ENCODE results near the gene TBC1D5. TPM values are rescaled to one million over a fixed set of nuclear protein-coding genes. Genes with fewer than 3 reads are reported as not detected.
"Not testable (repeated sequence)": the region's sequence is repeated elsewhere in the genome, so short reads cannot be mapped to it uniquely, and the experiment has no call there.

TBC1D5 gene
- total RNA-seq, 1 experiment from 2014 or later = 30.4 TPM

DNA sequence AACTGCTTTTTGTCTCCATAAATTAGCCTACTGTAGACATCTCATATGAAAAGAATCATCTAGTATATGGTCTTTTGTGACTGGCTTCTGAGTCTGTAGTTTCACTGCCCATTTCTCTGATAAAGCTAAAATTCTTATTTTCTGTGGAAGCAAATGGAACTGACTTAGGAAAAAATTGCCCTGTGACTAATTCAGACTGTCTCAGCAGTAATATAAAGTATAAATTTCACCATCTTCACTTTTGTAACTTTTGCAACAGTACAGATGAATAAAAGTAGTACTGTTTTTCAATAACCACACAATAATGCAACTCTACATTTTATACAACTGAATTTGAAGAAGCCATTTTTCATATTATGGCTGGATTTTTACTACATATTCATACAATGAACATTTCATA is 104.1 kb downstream of the TBC1D5 start:
- DNase-seq (ENCODE audit: low read depth, low spot score) (no peak), ATAC-seq (no peak)
- TF ChIP-seq, protein P1, sequence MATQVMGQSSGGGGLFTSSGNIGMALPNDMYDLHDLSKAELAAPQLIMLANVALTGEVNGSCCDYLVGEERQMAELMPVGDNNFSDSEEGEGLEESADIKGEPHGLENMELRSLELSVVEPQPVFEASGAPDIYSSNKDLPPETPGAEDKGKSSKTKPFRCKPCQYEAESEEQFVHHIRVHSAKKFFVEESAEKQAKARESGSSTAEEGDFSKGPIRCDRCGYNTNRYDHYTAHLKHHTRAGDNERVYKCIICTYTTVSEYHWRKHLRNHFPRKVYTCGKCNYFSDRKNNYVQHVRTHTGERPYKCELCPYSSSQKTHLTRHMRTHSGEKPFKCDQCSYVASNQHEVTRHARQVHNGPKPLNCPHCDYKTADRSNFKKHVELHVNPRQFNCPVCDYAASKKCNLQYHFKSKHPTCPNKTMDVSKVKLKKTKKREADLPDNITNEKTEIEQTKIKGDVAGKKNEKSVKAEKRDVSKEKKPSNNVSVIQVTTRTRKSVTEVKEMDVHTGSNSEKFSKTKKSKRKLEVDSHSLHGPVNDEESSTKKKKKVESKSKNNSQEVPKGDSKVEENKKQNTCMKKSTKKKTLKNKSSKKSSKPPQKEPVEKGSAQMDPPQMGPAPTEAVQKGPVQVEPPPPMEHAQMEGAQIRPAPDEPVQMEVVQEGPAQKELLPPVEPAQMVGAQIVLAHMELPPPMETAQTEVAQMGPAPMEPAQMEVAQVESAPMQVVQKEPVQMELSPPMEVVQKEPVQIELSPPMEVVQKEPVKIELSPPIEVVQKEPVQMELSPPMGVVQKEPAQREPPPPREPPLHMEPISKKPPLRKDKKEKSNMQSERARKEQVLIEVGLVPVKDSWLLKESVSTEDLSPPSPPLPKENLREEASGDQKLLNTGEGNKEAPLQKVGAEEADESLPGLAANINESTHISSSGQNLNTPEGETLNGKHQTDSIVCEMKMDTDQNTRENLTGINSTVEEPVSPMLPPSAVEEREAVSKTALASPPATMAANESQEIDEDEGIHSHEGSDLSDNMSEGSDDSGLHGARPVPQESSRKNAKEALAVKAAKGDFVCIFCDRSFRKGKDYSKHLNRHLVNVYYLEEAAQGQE (IDR thresholded peaks at IDR 0.05; ENCODE audit: insufficient read depth in 1 of 2, low read depth in 2 of 2, low read length in 1 of 2) = no peak
- TF ChIP-seq TCF7L2 (IDR thresholded peaks at IDR 0.05; ENCODE audit: low read depth, low read length) (no peak), POLR2AphosphoS5 (IDR thresholded peaks at IDR 0.05; ENCODE audit: low read depth, low read length) (no peak), SIN3A (IDR thresholded peaks at IDR 0.05; ENCODE audit: borderline replicate concordance, insufficient read depth, low read depth, low read length) (no peak)
- TF ChIP-seq, protein P2, sequence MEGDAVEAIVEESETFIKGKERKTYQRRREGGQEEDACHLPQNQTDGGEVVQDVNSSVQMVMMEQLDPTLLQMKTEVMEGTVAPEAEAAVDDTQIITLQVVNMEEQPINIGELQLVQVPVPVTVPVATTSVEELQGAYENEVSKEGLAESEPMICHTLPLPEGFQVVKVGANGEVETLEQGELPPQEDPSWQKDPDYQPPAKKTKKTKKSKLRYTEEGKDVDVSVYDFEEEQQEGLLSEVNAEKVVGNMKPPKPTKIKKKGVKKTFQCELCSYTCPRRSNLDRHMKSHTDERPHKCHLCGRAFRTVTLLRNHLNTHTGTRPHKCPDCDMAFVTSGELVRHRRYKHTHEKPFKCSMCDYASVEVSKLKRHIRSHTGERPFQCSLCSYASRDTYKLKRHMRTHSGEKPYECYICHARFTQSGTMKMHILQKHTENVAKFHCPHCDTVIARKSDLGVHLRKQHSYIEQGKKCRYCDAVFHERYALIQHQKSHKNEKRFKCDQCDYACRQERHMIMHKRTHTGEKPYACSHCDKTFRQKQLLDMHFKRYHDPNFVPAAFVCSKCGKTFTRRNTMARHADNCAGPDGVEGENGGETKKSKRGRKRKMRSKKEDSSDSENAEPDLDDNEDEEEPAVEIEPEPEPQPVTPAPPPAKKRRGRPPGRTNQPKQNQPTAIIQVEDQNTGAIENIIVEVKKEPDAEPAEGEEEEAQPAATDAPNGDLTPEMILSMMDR (IDR thresholded peaks at IDR 0.05) = no peak
- Histone ChIP-seq H3K4me3 (ENCODE audit: low read depth in 2 of 2, low read length in 2 of 2) (no peak overlapping the region), H3K4me1 (ENCODE audit: control insufficient read depth, insufficient read depth, low read length) (no peaks in the 10 kb centered on the region), H3K36me3 (ENCODE audit: control insufficient read depth, insufficient read depth, low read length) (no peaks in the 10 kb centered on the region), H3K9me3 (ENCODE audit: control insufficient read depth, insufficient read depth, low read depth, low read length) (no peaks in the 10 kb centered on the region), H3K27ac (ENCODE audit: low read length) (no peak overlapping the region), H3K27me3 (ENCODE audit: control insufficient read depth, insufficient read depth, low read length) (no peaks in the 10 kb centered on the region)
- intact Hi-C loops (cut with micrococcal nuclease; ENCODE audit: unreplicated experiment) (no loop called here), in situ Hi-C loops (cut with HindIII; ENCODE audit: low pct_unique_long_range_greater_than_20kb, low sequenced_read_pairs) (no loop called here)
- CTCF ChIA-PET = no interaction called here
- BruUV-seq (replicated peaks) = no TSS peak
- POLR2A ChIA-PET = no interaction called here

DNA sequence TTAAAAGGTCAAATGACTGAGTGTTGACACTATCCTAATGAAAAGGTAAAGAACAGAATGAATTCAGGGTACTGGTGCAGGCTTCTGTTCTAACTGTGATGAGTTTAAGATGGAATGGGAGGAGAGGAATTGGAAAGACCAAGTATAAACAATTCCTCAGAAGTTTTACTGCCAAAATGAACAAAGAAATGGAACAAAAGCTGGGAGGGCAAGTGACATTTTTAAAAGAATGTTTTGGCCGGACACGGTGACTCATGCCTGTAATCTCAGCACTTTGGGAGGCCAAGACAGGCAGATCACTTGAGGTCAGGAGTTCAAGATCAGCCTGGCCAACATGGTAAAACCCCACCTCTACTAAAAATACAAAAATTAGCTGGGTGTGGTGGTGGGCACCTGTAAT is 106.8 kb downstream of the TBC1D5 start:
- H3K27me3 ChIP-seq (ENCODE audit: control insufficient read depth, insufficient read depth, low read length); H3K4me3 ChIP-seq (ENCODE audit: low read depth in 2 of 2, low read length in 2 of 2); H3K4me1 ChIP-seq (ENCODE audit: control insufficient read depth, insufficient read depth, low read length); CTCF ChIA-PET; H3K9me3 ChIP-seq (ENCODE audit: control insufficient read depth, insufficient read depth, low read depth, low read length); in situ Hi-C loops (cut with HindIII; ENCODE audit: low pct_unique_long_range_greater_than_20kb, low sequenced_read_pairs); H3K27ac ChIP-seq (ENCODE audit: low read length); DNase-seq (ENCODE audit: low read depth, low spot score); BruUV-seq (replicated peaks); POLR2A ChIA-PET; ATAC-seq; intact Hi-C loops (cut with micrococcal nuclease; ENCODE audit: unreplicated experiment); H3K36me3 ChIP-seq (ENCODE audit: control insufficient read depth, insufficient read depth, low read length): not testable (repeated sequence)

DNA sequence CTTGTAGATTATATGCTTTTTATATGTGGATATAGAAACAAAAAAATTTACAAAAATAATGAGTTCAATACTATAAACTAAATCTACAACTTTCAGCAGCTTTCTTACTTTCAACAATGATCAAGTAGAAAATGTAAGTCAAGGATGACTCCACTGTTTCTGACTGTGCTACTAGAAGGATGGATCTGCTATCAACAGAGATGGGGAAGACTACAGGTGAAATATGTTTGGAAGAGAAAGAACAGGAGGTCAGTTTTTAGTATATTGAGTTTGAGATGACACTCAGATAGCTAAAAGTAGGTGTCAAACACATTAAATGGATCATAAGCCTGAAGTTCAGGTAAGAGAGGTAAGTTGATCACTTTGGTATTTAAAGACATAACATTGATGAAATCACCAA is 107.5 kb downstream of the TBC1D5 start:
- Histone ChIP-seq H3K27ac (ENCODE audit: low read length) (no peak overlapping the region), H3K9me3 (ENCODE audit: control insufficient read depth, insufficient read depth, low read depth, low read length) (no peaks in the 10 kb centered on the region), H3K4me1 (ENCODE audit: control insufficient read depth, insufficient read depth, low read length) (no peaks in the 10 kb centered on the region), H3K36me3 (ENCODE audit: control insufficient read depth, insufficient read depth, low read length) (no peaks in the 10 kb centered on the region), H3K27me3 (ENCODE audit: control insufficient read depth, insufficient read depth, low read length) (no peaks in the 10 kb centered on the region), H3K4me3 (ENCODE audit: low read depth in 2 of 2, low read length in 2 of 2) (no peak overlapping the region)
- in situ Hi-C loops (cut with HindIII; ENCODE audit: low pct_unique_long_range_greater_than_20kb, low sequenced_read_pairs) = no loop called here
- POLR2A ChIA-PET = no interaction called here
- intact Hi-C loops (cut with micrococcal nuclease; ENCODE audit: unreplicated experiment) = no loop called here
- ATAC-seq (no peak), DNase-seq (ENCODE audit: low read depth, low spot score) (no peak)
- CTCF ChIA-PET = no interaction called here
- TF ChIP-seq, protein P1 (IDR thresholded peaks at IDR 0.05; ENCODE audit: insufficient read depth in 1 of 2, low read depth in 2 of 2, low read length in 1 of 2) = no peak
- TF ChIP-seq SIN3A (IDR thresholded peaks at IDR 0.05; ENCODE audit: borderline replicate concordance, insufficient read depth, low read depth, low read length) (no peak), POLR2AphosphoS5 (IDR thresholded peaks at IDR 0.05; ENCODE audit: low read depth, low read length) (no peak), TCF7L2 (IDR thresholded peaks at IDR 0.05; ENCODE audit: low read depth, low read length) (no peak)
- TF ChIP-seq, protein P2 (IDR thresholded peaks at IDR 0.05) = no peak
- no TSS peak for BruUV-seq (replicated peaks)

All from Panc1 (cell line).